Erythroblast (primary cell): Measurements from ENCODE around the gene TSPAN3.

Experiments used
- GATA1 ChIP-seq: IDR thresholded peaks from 2 replicates; pipeline ENCODE4 v1.6.1; 2011; ENCODE audit warnings: low read depth, mild to moderate bottlenecking, control low read depth, low read length, moderate library complexity
- POLR2A ChIP-seq: IDR thresholded peaks from 2 replicates; pipeline ENCODE4 v1.6.1; 2011; ENCODE audit warnings: mild to moderate bottlenecking, low read length

DNA sequence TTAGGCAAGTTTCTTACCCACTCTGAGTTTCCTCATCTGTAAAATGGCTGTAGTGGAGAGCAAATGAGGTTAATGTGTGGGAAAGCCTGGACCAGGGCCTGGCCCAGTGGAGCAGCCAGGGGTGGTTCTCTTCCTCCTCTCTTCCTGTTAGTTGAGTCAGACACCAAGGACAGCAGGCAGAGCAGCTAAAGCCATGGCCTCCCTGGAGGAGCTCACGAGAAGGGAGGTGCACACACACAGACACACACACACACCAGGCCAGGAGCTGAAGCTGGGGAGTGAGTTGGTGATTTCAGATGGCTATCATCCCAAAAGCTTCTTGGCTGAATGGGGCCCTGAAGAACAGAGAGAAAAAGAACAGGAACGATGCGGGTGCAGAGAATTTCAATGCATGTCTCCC, 33.2 kb upstream of the TSPAN3 start:
- TF ChIP-seq POLR2A = no peak
- no peak for TF ChIP-seq GATA1
